NCI-H345 (cell line): Measurements from ENCODE around the gene PARVG.

ENCODE experiments used
- DNase-seq: peaks from one replicate; lab custom pipeline; 2025; lab: John Stamatoyannopoulos, UW

The PARVG gene

GRCh38 chr22:44244265-44244822 lies 63.6 kb downstream of the PARVG start:
- no peak for DNase-seq

DNA sequence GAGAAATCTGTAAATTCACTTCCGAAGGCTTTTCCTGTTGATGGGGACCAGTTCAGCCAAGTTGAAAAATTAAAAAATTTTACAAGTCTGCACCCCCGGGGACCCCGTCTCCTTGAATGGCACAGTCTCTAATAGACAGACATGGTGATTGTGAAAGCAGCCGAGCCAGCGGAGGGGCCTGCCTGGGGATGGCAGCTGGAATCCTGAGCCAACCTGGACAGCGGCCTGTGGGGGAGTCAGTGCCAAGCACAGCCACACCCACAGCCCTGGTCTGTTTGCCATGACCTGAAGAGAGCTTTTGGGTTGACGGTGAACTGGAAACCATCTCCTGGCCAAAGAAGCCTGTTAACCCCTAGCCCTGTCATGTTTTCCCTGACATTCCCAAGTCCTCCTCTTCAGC lies 64.7 kb downstream of the PARVG start:
- DNase-seq: no peak

- no peak for DNase-seq
These were observed 65.1 kb downstream of the PARVG start for GRCh38 chr22:44245867-44246266.

DNA sequence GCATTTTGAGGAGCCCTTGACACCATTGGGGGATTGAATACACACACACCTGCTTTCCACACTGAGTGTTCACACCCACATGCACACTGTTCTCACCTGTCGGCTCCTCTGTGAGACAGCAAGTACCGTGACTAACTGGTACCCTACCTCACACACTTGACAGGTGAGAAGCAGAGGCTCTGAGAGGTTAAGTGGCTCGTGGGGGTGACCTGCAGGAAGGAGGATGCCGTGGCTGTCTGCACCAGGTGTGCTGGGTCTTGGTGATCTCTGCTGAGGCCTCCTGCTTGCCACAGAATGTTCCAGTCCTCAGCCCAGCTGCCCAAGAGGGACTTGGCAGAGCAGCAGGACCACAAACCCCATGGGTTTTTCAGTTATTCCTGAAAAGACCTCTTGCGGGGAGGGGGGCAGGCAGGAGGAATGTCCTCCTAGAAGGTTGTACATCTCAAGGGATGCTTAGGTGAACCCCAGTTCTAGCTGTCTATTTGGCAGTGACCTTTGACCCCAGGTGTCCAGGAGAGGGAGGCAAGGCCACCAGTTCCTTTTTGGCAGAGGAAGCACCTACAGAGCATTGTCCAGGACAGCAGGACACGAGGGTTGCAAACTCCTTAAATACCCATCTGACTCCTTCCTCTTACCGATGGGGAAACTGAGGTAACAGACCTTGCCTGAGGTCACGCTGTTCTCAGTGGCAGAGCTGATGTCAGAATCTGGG lies 66.0 kb downstream of the PARVG start:
- peak; percentile 57 for DNase-seq

- DNase-seq: no peak
These were observed 66.6 kb downstream of the PARVG start for GRCh38 chr22:44247346-44247745.

DNA sequence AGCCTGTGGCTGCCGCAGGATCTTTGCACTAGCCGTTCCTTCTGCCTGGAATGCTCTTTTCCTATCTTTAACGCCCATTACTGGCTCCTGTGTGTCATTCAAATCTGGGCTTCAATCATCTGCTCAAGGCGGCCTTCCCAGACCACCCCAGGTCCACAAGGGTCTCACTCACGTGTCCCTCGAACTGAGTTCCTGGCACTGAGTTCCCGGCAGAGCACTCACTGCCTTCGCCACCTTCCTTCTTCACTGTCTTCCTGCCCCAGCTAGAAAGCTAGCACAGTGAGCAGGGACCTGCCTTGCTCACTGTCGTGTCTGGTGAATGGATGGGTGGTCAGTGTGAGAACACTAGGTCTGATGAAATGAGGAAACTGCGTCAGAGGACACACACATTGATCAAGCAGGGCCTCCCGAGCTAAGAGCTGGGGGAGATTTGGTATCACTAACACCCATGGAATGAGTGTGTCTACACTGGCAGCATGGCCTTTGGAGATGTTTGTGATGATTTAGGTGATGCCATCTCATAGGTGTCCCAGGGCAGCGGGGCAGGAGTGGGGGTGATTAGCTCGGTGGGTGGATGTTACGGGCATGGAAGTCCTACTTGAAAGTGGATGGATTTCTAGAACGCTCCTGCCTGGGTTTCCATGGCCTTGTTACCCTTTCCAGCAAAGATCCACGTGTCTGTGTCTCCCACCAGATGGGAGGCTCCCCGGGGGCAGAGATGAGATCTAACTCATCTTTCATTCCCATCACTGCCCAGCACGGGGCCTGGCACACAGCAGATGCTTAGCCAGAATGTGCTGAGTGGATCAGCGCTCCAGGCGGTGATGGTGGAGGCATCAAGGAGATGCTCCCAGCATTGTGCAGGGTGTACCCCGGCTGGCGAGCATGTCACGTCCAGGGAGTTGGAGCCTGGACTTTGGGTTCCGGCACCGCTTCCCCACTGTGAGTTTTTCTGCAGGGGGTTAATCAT lies 67.5 kb downstream of the PARVG start:
- DNase-seq: no peak

DNA sequence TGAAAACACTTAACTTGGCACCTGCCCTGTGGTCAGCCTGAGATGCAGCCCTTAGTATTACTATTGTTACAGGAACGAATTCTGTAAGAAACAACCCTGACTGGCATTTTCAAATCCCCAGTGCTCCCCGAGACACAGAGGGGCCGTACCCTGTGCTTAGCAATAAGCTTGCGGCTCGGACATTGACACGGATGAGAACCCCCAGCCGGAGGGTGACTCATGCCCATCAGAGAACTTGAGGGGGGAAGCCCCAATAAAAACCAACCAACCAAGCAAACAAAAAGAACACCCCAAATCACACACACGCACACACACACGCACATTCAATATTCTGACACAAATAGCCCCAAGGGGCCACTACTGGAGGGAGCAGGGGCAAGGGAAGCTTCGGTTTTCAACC lies 68.2 kb downstream of the PARVG start:
- DNase-seq: no peak

DNA sequence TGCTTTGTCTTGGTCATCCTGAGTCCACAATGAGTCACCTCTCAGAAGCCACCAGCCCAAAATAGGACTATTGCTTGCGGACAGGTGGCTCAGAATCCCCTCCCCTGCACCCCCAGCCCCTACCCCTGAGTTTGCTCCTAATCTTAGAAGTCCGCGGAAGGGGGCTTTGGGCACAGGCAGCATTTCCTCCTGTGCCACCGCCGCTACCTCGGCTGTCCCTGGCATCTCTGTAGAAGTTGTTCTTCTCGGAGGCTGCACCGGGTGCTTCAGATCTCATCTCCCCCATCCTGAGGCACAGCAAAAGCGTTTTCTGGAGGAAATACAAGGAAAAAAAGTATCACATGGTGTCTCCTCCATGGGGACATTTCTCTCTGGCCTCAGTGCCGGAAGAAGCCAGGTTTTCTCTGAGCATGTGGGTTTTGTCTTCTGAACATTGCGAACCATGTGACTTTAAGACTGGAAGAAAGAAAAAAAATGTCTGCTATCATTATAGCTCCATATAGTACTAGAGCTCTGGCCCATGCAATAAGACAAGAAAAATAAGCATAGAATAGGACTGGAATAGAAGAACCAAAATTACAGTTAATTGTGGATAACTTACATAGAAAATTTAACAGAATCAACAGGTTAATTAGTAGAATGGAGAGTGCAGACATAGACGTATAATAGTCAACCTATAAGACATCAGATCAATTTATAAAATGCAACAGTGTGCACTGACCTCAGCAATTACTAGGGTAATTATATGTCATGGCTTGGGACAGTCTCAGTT lies 68.8 kb downstream of the PARVG start:
- DNase-seq: no peak

DNA sequence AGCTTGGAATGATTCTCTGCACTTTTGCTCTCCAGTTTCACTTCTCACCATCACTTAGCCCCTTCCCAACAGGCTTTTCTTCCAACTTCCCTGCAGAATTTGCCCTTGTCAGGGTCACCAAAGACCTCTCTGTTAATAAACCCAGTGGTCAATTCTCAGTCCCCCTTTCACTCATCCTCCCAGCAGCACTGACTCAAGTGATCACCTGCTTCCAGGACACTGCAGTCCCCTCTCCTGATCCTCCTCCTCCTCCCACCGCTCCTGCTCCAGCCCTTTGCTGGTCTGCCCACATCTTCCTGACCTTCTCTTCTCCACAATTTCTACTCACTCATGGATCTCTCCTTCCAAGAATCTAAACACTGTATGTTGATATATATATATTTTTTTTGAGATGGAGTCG lies 74.1 kb downstream of the PARVG start:
- DNase-seq: no peak

DNA sequence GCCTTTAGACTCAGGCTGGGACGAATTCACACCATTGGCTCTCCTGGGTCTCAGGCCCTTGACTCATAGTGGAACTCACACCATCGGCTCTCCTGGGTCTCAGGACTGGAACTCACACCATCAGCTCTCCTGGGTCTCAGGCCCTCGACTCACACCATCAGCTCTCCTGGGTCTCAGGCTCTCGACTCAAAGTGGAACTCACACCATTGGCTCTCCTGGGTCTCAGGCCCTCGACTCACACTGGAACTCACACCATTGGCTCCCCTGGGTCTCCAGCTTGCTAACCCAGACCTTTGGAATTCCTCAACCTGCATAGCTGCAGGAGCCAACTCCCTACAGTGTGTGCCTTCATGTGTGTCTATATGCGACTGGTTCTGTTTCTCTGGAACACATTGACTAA lies 75.4 kb downstream of the PARVG start:
- DNase-seq: no peak

DNA sequence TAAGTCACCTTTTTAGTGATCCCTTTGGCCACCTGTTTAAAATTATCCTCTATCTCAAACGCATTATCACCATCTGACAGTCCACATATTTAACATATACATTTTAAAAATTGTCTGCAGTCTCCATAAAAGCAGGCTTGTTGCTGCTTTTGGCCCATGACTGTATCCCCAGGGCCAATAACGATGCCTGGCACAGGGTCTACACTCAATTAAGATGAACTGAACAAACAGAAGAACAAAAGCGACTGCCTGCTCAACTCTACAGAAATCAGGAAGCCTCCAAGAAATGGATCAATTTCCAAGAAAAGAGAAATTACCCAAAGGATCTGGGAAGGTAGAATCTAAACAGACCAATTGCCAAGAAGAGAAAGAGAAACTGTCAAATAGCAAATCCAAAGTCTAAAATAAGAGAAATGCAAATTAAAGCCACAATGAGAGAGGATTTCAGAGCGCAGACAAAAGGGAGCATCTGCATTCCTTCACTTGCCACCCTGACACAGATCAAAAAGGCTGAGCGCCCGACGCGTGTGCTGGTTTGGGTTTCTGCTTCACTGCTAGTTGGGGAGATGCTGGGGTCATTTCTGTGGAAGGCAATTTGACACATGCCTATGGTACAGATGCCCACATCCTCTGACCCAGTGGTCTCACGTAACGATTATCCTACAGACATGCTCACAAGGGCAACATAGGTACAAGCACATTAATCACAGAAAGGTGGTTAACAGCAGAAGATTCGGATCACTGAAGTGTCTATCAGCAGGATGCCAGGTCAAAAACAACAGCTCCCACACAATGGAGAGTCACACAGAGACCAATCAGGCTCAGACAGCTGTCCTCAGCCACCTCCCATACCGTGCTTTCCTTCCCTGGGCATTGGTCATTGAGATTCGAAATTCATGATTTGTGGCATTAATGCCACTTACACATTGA lies 76.1 kb downstream of the PARVG start:
- no peak for DNase-seq
